AG04449 (cell line): ENCODE data around the gene OR5H2.

Experiments used
- CTCF ChIA-PET: fragments of 350-600 bp; formaldehyde crosslinking; extraction: SDS; loops from one replicate; lab custom pipeline; 2021; ENCODE audit warnings: antibody characterized with exemption; lab: Yijun Ruan, JAX
- POLR2A ChIA-PET: fragments of 400-600, 350-600 bp; formaldehyde crosslinking; extraction: SDS; loops from one replicate; lab custom pipeline; 2020; ENCODE audit warnings: antibody characterized with exemption, inconsistent platforms; lab: Yijun Ruan, JAX
- DNase-seq: peaks from one replicate; pipeline ENCODE4 v3.0.0-alpha.2; 2010; ENCODE audit warnings: low read depth, low spot score
- H3K4me3 ChIP-seq: 2 replicates; pipeline ENCODE4 v1.5.1; 2011; ENCODE audit warnings: low read depth, mild to moderate bottlenecking, control low read depth, low read length
- TF ChIP-seq, protein P1 (sequence below): IDR thresholded peaks from one replicate; pipeline ENCODE4 v1.5.1; 2011; ENCODE audit warnings: mild to moderate bottlenecking, moderate library complexity, low read length, control low read depth, inconsistent platforms; ENCODE audit not compliant: insufficient read depth; ENCODE audit errors: missing control alignments

Gene OR5H2

DNA sequence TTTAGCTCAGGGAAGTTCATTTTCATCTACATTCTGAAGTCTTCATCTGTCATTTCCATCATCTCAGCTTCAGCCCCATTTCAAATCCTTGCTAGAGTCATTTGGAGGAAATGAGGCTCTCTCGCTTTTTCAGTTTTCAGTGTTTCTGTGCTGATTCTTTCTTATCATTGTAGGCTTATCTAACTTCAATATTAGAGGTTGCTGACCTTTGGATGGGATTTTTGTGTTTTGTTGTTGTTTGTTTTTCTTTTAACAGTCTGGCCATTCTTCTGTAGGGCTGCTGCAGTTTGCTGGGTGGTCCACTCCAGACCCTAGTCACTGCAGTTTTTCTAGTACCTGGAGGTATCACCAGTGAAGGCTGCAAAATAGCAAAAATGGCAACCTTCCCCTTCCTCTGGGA is 8.6 kb downstream of the OR5H2 start:
- CTCF ChIA-PET = no interaction called here
- no peak for DNase-seq
- H3K4me3 ChIP-seq = no peak overlapping the region
- TF ChIP-seq, protein P1, sequence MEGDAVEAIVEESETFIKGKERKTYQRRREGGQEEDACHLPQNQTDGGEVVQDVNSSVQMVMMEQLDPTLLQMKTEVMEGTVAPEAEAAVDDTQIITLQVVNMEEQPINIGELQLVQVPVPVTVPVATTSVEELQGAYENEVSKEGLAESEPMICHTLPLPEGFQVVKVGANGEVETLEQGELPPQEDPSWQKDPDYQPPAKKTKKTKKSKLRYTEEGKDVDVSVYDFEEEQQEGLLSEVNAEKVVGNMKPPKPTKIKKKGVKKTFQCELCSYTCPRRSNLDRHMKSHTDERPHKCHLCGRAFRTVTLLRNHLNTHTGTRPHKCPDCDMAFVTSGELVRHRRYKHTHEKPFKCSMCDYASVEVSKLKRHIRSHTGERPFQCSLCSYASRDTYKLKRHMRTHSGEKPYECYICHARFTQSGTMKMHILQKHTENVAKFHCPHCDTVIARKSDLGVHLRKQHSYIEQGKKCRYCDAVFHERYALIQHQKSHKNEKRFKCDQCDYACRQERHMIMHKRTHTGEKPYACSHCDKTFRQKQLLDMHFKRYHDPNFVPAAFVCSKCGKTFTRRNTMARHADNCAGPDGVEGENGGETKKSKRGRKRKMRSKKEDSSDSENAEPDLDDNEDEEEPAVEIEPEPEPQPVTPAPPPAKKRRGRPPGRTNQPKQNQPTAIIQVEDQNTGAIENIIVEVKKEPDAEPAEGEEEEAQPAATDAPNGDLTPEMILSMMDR = no peak
- POLR2A ChIA-PET = no interaction called here

DNA sequence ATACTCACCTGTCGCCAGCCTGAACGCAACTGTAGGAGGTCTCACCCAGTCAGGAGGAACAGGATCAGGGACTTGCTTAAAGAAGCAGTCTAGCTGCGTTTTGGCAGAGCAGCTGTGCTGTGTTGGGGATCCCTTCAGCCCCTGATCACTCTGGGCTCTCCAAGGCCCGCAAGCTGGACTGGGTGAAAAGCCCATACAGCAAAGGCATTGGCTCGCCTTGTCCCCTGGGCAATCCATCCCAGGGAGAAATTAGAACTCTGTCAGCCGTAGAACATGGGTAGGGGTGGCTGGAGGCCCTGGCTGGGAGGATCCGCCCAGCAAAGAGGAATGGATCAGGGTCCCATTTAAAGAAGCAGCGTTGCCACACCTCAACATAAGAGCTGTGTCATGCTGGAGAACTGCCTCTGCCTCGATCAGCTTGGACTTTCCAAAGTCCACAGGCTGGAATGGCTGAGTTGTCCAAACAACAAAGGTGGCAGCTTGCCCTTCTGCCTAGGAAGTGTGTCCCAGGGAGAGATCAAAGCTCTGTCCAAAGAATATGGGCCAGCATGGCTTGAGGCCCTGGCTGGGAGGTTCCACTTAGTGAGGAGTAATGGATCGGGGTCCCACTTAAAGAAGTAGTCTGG is 9.1 kb downstream of the OR5H2 start:
- TF ChIP-seq, protein P1 = no peak
- no peak for DNase-seq
- H3K4me3 ChIP-seq = no peak overlapping the region
- ChIA-PET POLR2A (no interaction called here), CTCF (no interaction called here)

DNA sequence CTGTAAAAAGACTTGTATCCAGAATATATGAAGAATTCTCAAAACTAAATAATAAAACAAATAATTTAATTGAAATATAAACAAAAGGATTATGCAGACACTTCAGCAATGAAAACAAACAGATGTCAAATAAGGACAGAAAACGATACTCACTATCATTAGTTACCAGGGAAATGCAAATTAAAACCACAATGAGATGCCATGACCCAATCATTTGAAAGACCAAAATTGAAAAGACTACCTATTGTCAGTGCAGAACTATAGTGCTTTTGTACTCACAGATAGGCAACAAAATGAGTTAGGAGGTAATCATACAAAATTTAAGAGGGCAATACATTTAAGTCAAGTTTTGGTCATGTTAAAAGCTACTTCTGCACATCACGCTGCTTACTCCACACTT is 39.8 kb downstream of the OR5H2 start:
- POLR2A ChIA-PET = no interaction called here
- CTCF ChIA-PET = no interaction called here
- TF ChIP-seq, protein P1 = no peak
- no peak overlapping the region for H3K4me3 ChIP-seq
- DNase-seq = no peak

DNA sequence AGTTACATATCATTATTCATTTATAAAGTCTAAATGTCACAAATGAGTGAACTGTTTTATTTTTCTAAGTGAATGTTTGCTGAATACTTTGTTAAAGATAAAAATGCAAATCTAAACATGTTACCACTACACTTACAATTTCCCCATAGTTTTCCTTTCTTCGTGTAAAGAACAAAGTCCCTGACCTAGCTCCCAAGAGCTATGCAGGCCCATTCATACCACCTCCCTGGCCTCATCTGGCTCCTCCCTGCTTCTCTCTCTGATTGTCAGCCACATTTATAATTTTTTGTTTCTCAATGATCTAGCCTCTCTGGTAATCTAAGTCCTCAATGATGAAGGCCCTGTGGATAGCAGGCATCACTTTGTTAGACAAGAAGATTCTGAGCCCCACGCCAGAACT is 40.4 kb downstream of the OR5H2 start:
- no peak for DNase-seq
- no peak overlapping the region for H3K4me3 ChIP-seq
- ChIA-PET POLR2A (no interaction called here), CTCF (no interaction called here)
- TF ChIP-seq, protein P1 = no peak

GRCh38 chr3:98323425-98323824 is 41.1 kb downstream of the OR5H2 start:
- ChIA-PET CTCF (interaction anchor here (3.6 kb wide), 1 partner anchor 283 kb away, joined by 30 read pairs; no protein-coding TSS in a partner anchor), POLR2A (no interaction called here)
- TF ChIP-seq, protein P1 = no peak
- H3K4me3 ChIP-seq = no peak overlapping the region
- no peak for DNase-seq

- no peak for DNase-seq
- H3K4me3 ChIP-seq = no peak overlapping the region
- POLR2A ChIA-PET = no interaction called here
- TF ChIP-seq, protein P1 = no peak
- CTCF ChIA-PET = interaction anchor here (3.6 kb wide), 1 partner anchor 285 kb away, joined by 30 read pairs; no protein-coding TSS in a partner anchor
Measured at GRCh38 chr3:98325055-98325454, 42.8 kb downstream of the OR5H2 start.
